ENCODE data around the gene TRPM8. TPM values are rescaled to one million over a fixed set of nuclear protein-coding genes. Genes with fewer than 3 reads are reported as not detected.
A peak's percentile ranks its signal among the peaks of the same experiment; 100 is the strongest.

TRPM8 gene
- polyA plus RNA-seq, 1 donor (not counting 4 experiments of a cell fraction or from before 2014, with no cell fraction given), result 0.04 TPM

DNA sequence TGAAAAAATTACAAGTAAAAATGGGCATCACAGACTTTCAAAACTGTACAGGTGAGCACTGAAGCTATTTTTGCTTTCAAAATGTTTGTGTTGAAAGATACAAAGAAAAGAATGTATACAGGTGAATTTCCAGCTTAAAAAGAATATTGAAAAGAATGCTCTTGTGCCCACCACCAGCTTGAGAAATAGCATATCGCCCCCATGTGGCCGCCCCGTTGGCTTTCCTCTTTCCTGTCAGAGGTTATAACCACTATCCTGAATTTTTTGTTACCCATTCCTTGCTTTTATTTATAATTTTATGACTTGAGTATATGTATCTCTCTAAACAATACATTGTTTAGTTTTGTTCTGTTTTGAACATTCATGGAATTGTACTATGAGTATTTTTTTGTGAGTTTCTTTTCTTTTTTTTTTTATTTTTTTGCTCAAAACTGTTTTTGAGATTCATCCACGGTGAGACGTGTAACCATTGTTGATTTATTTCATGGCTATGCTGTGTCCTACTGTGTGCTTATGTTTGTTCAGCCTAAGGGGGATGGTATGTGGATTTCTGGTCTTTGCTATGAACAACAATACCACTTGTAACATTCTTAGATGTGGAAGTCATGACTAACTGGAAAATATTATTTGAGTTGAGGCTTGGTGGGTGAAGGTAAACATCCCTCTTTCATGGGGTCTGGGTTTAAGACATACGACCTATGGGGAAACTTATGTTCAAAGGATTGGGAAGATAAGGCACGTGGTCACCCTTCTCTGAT, 11.6 kb downstream of the TRPM8 start:
- Histone ChIP-seq H3K79me2 (ENCODE audit: control insufficient read depth, insufficient read depth, low read length) (no peaks in the 10 kb centered on the region), H3K9me1 (ENCODE audit: control insufficient read depth, extremely low read depth, insufficient read depth, low read length) (no peaks in the 10 kb centered on the region), H3K27ac (ENCODE audit: control insufficient read depth, insufficient read depth, low read length) (no peak overlapping the region), H3K27me3 (ENCODE audit: control insufficient read depth, extremely low read depth, insufficient read depth, low read length) (peaks cover under 1% of the 10 kb centered on the region), H3K36me3 (ENCODE audit: control insufficient read depth in 2 of 2, extremely low read depth in 1 of 2, insufficient read depth in 2 of 2, low read length in 2 of 2) (no peaks in the 10 kb centered on the region), H3K4me1 (ENCODE audit: control insufficient read depth, extremely low read depth, insufficient read depth, low read length) (peaks cover 5% of the 10 kb centered on the region), H2AFZ (ENCODE audit: control insufficient read depth, low read length) (no peak overlapping the region), H4K20me1 (ENCODE audit: control insufficient read depth, extremely low read depth, insufficient read depth, low read length) (no peaks in the 10 kb centered on the region), H3K4me2 (ENCODE audit: control insufficient read depth, extremely low read depth, insufficient read depth, low read depth, low read length) (no peak overlapping the region), H3K9ac (ENCODE audit: control insufficient read depth, extremely low read depth, insufficient read depth, low read length) (no peak overlapping the region), H3K4me3 (ENCODE audit: control insufficient read depth in 2 of 3, extremely low read depth in 1 of 3, insufficient read depth in 2 of 3, low read depth in 1 of 3, low read length in 3 of 3) (no peak overlapping the region), H3K9me3 (ENCODE audit: control insufficient read depth, low read depth, low read length) (no peaks in the 10 kb centered on the region)
- DNase-seq (ENCODE audit: low read depth, low spot score) (no peak), FAIRE-seq (no peak)
- dilution Hi-C loops (cut with MboI; ENCODE audit: extremely low pct_ligation_motif_present, low sequenced_read_pairs), result no loop called here
- TF ChIP-seq, protein P1, sequence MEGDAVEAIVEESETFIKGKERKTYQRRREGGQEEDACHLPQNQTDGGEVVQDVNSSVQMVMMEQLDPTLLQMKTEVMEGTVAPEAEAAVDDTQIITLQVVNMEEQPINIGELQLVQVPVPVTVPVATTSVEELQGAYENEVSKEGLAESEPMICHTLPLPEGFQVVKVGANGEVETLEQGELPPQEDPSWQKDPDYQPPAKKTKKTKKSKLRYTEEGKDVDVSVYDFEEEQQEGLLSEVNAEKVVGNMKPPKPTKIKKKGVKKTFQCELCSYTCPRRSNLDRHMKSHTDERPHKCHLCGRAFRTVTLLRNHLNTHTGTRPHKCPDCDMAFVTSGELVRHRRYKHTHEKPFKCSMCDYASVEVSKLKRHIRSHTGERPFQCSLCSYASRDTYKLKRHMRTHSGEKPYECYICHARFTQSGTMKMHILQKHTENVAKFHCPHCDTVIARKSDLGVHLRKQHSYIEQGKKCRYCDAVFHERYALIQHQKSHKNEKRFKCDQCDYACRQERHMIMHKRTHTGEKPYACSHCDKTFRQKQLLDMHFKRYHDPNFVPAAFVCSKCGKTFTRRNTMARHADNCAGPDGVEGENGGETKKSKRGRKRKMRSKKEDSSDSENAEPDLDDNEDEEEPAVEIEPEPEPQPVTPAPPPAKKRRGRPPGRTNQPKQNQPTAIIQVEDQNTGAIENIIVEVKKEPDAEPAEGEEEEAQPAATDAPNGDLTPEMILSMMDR (optimal IDR thresholded peaks at IDR 0.05 in 1 of 3, IDR thresholded peaks at IDR 0.05 in 1 of 3, conservative IDR thresholded peaks at IDR 0.05 in 1 of 3; ENCODE audit: extremely low read depth in 1 of 3, insufficient read depth in 2 of 3, low read length in 3 of 3), result peak; percentile 54 to 64 (median 59)
- TF ChIP-seq EZH2 (IDR thresholded peaks at IDR 0.05; ENCODE audit: low read length), result no peak

GRCh38 chr2:233929352-233930022, 12.3 kb downstream of the TRPM8 start:
- no peaks in the 10 kb centered on the region for H3K79me2 ChIP-seq (ENCODE audit: control insufficient read depth, insufficient read depth, low read length)
- peaks cover 5% of the 10 kb centered on the region for H3K4me1 ChIP-seq (ENCODE audit: control insufficient read depth, extremely low read depth, insufficient read depth, low read length)
- no peaks in the 10 kb centered on the region for H3K9me1 ChIP-seq (ENCODE audit: control insufficient read depth, extremely low read depth, insufficient read depth, low read length)
- dilution Hi-C loops (cut with MboI; ENCODE audit: extremely low pct_ligation_motif_present, low sequenced_read_pairs), result no loop called here
- no peak overlapping the region for H3K4me2 ChIP-seq (ENCODE audit: control insufficient read depth, extremely low read depth, insufficient read depth, low read depth, low read length)
- peaks cover 6% of the 10 kb centered on the region for H3K27me3 ChIP-seq (ENCODE audit: control insufficient read depth, extremely low read depth, insufficient read depth, low read length)
- H3K9ac ChIP-seq (ENCODE audit: control insufficient read depth, extremely low read depth, insufficient read depth, low read length), result no peak overlapping the region
- no peaks in the 10 kb centered on the region for H3K9me3 ChIP-seq (ENCODE audit: control insufficient read depth, low read depth, low read length)
- no peaks in the 10 kb centered on the region for H4K20me1 ChIP-seq (ENCODE audit: control insufficient read depth, extremely low read depth, insufficient read depth, low read length)
- no peak overlapping the region for H2AFZ ChIP-seq (ENCODE audit: control insufficient read depth, low read length)
- H3K36me3 ChIP-seq (ENCODE audit: control insufficient read depth in 2 of 2, extremely low read depth in 1 of 2, insufficient read depth in 2 of 2, low read length in 2 of 2), result no peaks in the 10 kb centered on the region
- FAIRE-seq, result no peak
- no peak overlapping the region for H3K4me3 ChIP-seq (ENCODE audit: control insufficient read depth in 2 of 3, extremely low read depth in 1 of 3, insufficient read depth in 2 of 3, low read depth in 1 of 3, low read length in 3 of 3)
- H3K27ac ChIP-seq (ENCODE audit: control insufficient read depth, insufficient read depth, low read length), result no peak overlapping the region
- TF ChIP-seq, protein P1 (optimal IDR thresholded peaks at IDR 0.05 in 1 of 3, IDR thresholded peaks at IDR 0.05 in 1 of 3, conservative IDR thresholded peaks at IDR 0.05 in 1 of 3; ENCODE audit: extremely low read depth in 1 of 3, insufficient read depth in 2 of 3, low read length in 3 of 3), result peak in 2 of 3 experiments; percentile 17 to 24
- no peak for TF ChIP-seq EZH2 (IDR thresholded peaks at IDR 0.05; ENCODE audit: low read length)
- DNase-seq (ENCODE audit: low read depth, low spot score), result no peak

Measured in keratinocyte (primary cell).